Thymus (tissue), 11 donors: ENCODE data around the gene ZNF175. TPM values are rescaled to one million over a fixed set of nuclear protein-coding genes. Genes with fewer than 3 reads are reported as not detected.

Experiments used
- DNase-seq, 9 donors: peaks; one replicate each; pipeline ENCODE4 v3.0.0-alpha.2; 2013; ENCODE audit warnings: low spot score in 9 of 9, low read depth in 6 of 9, missing footprints in 1 of 9
- H3K27ac ChIP-seq, 2 donors: one replicate each; pipeline ENCODE4 v1.5.1; 2013; ENCODE audit warnings: control low read depth in 1 of 2, low read depth in 1 of 2, low read length in 1 of 2, mild to moderate bottlenecking in 1 of 2, moderate library complexity in 1 of 2
- H3K27me3 ChIP-seq, 2 donors: one replicate each; pipeline ENCODE4 v1.5.1; 2013; ENCODE audit warnings: low read length in 1 of 2; ENCODE audit not compliant: control insufficient read depth in 2 of 2, insufficient read depth in 1 of 2
- H3K36me3 ChIP-seq, 2 donors: one replicate each; pipeline ENCODE4 v1.5.1; 2013; ENCODE audit warnings: low read length in 1 of 2, mild to moderate bottlenecking in 1 of 2, moderate library complexity in 1 of 2; ENCODE audit not compliant: control insufficient read depth in 2 of 2, insufficient read depth in 2 of 2
- H3K4me1 ChIP-seq, 2 donors: one replicate each; pipeline ENCODE4 v1.5.1; 2013; ENCODE audit warnings: low read length in 2 of 2; ENCODE audit not compliant: control insufficient read depth in 2 of 2, insufficient read depth in 2 of 2
- H3K4me3 ChIP-seq, 2 donors: one replicate each; pipeline ENCODE4 v1.5.1; 2013; ENCODE audit warnings: low read length in 2 of 2, control low read depth in 1 of 2, mild to moderate bottlenecking in 1 of 2
- H3K9me3 ChIP-seq, 2 donors: one replicate each; pipeline ENCODE4 v1.5.1; 2013; ENCODE audit warnings: low read length in 1 of 2, mild to moderate bottlenecking in 1 of 2; ENCODE audit not compliant: control insufficient read depth in 2 of 2, insufficient read depth in 1 of 2
- WGBS: extraction: QIAGEN DNeasy Blood & Tissue Kit; methylation state at CpG from one replicate; pipeline ENCODE4 v1.1.7; 2013; 5-methylcytosine and 5-hydroxymethylcytosine counted together
- polyA plus RNA-seq: library from polyadenylated mRNA; stranded (reverse); fragments of 200-250 nt; gene quantifications from one replicate; pipeline ENCODE4 v1.2.3, GENCODE V29; 2013
- total RNA-seq: library from RNA; stranded (reverse); fragments of 120-200 nt; gene quantifications from one replicate; pipeline ENCODE4 v1.2.4, GENCODE V29; 2013
- donor health status: healthy.

ZNF175 gene
- total and polyA plus RNA-seq, 2 donors = 3.9 to 4.8 TPM

DNA sequence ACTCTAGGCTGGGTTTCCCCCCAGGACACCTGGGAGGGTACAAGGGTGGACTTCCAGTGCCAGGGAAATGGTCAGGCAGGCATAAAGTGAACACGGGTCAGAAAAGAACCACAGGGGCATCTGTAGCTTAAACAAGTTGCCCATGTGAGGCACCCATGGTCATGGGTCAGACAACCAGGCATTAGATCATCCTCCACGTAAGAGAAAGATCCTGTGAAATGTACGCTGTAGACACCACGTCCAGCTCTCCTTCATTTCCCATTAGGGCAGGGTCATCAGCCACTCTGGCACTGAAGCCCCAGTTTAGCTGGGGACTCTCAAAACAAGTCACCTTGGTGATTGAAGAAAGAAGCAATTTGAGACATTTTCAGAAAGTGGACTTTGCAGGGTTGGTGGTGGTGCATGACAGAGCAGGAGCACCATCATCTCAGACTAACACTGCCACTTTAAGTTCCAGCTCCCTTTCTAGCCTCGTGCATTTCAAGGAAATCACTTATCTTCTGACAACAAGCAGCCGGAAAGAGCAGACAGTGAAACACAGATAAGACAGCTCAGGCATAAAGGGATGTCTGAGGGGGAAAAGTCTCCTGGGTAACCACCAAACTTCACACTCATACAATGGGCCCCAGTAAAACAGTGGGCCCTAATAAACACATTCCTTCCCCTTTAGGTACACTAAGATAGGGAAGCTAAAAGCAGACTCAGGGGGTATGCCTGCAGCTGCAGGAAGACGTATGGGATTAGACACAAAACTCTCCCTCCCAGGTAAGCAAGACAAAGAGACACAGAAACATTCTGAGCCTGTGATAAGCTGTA lies 23.5 kb upstream of the ZNF175 start:
- Histone ChIP-seq H3K27ac (no peak overlapping the region), H3K4me1 (peaks cover 0 to 8% of the 10 kb centered on the region in 2 donors), H3K27me3 (peaks cover 2 to 5% of the 10 kb centered on the region in 2 donors), H3K9me3 (no peaks in the 10 kb centered on the region), H3K36me3 (no peaks in the 10 kb centered on the region), H3K4me3 (no peak overlapping the region)
- no peak for DNase-seq
- WGBS = 36% methylated on average over 7 of the region's 7 CpGs

DNA sequence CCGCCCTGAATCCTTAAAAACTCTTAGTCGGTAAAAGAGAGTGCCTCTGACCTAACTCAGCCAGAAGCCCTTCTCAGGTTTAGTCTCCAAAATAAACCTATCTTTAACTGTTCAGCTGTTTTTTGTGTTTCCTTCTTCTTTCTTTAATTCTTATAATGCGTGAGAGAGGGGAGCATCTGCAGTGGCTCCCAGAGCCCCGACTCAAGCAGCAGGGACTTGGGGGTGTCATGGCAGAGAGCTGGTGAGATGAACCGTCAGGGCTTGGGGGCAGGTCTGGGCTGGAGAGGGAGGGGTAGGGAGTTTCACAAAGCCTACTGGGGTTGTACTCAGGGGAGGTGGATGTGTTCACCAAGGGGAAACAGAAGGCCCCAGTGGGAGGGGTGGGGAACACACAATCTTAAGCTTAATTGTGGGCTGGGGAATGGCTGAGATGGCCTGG lies 22.9 kb upstream of the ZNF175 start:
- Histone ChIP-seq H3K27me3 (peaks cover 5 to 6% of the 10 kb centered on the region in 2 donors), H3K9me3 (no peaks in the 10 kb centered on the region), H3K4me3 (no peak overlapping the region), H3K4me1 (peaks cover 0 to 8% of the 10 kb centered on the region in 2 donors), H3K36me3 (no peaks in the 10 kb centered on the region), H3K27ac (no peak overlapping the region)
- 47% methylated on average over 5 of the region's 5 CpGs for WGBS
- no peak for DNase-seq

DNA sequence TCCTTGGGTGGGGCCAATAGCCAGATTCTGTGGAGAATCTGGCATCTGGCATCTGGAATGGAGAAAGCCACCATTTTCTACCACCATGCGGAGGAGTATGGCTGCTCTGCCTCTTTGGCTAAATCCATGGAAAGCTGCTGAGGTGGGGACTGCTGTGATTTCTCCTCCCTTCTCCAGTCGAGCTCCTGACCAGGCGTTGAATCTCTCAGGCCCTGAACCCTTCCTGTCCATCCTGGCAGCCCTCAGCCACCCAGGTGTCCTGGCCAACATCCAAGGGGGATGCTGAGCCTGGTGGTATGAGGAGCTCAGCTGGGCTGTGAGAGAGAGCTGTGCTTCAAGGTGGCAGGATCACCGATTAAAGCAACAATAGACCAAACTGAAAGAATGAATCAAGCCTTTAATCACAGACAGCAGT lies 22.2 kb upstream of the ZNF175 start:
- Histone ChIP-seq H3K27ac (no peak overlapping the region), H3K4me3 (no peak overlapping the region), H3K4me1 (peaks cover 0 to 8% of the 10 kb centered on the region in 2 donors), H3K27me3 (peaks cover 5 to 8% of the 10 kb centered on the region in 2 donors), H3K9me3 (no peaks in the 10 kb centered on the region), H3K36me3 (no peaks in the 10 kb centered on the region)
- WGBS = 92% methylated on average over 4 of the region's 4 CpGs
- DNase-seq = no peak

GRCh38 chr19:51549533-51550324 lies 21.4 kb upstream of the ZNF175 start:
- no peak for DNase-seq
- H3K4me1 ChIP-seq = peaks cover 0 to 8% of the 10 kb centered on the region in 2 donors
- no peaks in the 10 kb centered on the region for H3K36me3 ChIP-seq
- H3K9me3 ChIP-seq = no peaks in the 10 kb centered on the region
- peaks cover 5 to 8% of the 10 kb centered on the region in 2 donors for H3K27me3 ChIP-seq
- no peak overlapping the region for H3K4me3 ChIP-seq
- 81% methylated on average over 8 of the region's 8 CpGs for WGBS
- no peak overlapping the region for H3K27ac ChIP-seq

DNA sequence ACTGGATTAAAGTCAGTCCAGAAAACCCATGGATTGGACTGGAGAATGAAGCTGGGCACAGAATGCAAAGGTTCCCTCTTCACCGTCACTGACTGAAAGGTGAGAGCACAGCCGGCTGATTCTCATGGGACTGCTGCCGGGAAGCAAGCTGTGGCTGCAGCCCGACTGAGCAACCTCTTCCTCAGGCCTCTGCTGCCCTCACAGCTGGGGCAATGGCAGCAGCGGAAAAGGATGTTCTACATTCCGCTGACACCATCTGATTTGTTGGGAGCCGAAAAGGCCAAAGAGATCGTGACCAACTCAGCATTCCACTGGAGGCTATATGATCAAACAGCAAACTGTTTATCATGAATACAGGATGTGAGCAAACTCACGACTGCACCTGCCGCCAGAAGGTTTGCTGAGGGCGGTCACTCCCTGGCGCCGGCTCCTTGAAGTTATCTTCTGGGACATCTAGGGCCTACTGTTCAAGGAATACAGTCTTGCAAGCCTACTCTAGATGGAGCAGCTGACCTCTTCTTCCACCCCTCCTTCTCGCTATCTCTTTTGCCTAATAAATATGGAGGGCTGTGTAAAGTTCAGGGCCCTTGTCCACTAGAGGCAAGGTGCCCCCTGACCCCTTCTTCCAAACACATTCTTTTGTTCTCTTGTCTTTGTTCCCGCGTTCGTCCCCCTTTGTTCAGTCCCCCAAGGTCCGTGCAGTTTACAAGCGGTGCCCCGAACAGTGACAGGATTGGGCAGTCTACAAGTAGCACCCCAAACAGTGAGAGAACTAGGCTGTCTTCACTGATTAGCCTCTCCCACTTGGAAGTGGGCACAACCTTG lies 20.0 kb upstream of the ZNF175 start:
- peaks cover 5 to 8% of the 10 kb centered on the region in 2 donors for H3K27me3 ChIP-seq
- H3K36me3 ChIP-seq = no peaks in the 10 kb centered on the region
- WGBS = 84% methylated on average over 20 of the region's 20 CpGs
- peaks cover 0 to 8% of the 10 kb centered on the region in 2 donors for H3K4me1 ChIP-seq
- H3K9me3 ChIP-seq = no peaks in the 10 kb centered on the region
- no peak overlapping the region for H3K4me3 ChIP-seq
- no peak overlapping the region for H3K27ac ChIP-seq
- no peak for DNase-seq

DNA sequence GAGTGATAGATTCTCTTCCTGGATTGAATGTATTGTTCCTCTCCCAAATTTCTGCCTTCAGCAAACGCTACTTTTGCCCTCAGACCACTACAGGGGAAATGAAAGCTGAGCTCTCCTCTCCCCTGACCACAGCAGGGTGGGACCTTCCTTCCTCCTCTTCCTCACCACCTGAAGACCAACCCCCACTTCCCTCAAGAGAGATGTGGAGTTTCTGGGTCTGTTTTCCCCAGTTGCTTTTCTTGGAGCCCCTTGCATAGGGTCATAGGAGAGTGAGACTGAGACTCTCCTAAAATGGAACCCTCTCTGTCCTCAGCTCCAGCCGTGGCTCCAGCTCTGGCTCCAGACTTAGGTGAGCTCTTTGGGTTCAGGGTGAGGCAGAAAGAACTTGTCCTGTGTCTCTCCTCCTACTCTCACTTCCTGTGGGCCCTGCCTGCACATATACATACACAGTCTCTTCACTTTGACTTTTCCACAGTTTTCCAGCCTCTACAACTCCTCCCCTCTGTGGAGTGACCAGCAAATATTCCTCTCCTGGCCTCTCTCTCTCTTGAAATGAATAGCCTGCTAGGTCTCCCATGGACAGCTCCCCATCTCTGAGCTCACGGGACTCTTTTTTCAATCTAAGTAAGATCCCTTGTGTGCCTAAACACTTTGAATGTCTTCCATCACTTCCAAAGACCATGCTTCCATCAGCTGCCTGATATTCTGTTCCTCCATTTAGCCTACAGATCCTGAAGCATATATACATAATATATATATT lies 19.2 kb upstream of the ZNF175 start:
- Histone ChIP-seq H3K36me3 (no peaks in the 10 kb centered on the region), H3K27ac (no peak overlapping the region), H3K4me3 (no peak overlapping the region), H3K27me3 (peaks cover 3 to 8% of the 10 kb centered on the region in 2 donors), H3K9me3 (no peaks in the 10 kb centered on the region), H3K4me1 (peaks cover 0 to 8% of the 10 kb centered on the region in 2 donors)
- DNase-seq = no peak
- 38% methylated on average over 3 of the region's 3 CpGs for WGBS

GRCh38 chr19:51552608-51552995 lies 18.5 kb upstream of the ZNF175 start:
- Histone ChIP-seq H3K9me3 (no peaks in the 10 kb centered on the region), H3K4me1 (peaks cover 0 to 2% of the 10 kb centered on the region in 2 donors), H3K4me3 (no peak overlapping the region), H3K27me3 (peaks cover 0 to 5% of the 10 kb centered on the region in 2 donors), H3K27ac (no peak overlapping the region), H3K36me3 (no peaks in the 10 kb centered on the region)
- no peak for DNase-seq
- WGBS = 20% methylated on average over 1 of the region's 1 CpG

GRCh38 chr19:51552996-51553725 lies 17.9 kb upstream of the ZNF175 start:
- WGBS = 13% methylated on average over 20 of the region's 20 CpGs
- H3K4me1 ChIP-seq = no peaks in the 10 kb centered on the region
- DNase-seq = peak in 5 of 9 donors; percentile 18 to 54 (median 28)

More at GRCh38 chr19:51552996-51553725, 17.9 kb upstream of the ZNF175 start:
- H3K27ac ChIP-seq = no peak overlapping the region
- H3K9me3 ChIP-seq = no peaks in the 10 kb centered on the region
- H3K36me3 ChIP-seq = no peaks in the 10 kb centered on the region
- peaks cover 0 to 5% of the 10 kb centered on the region in 2 donors for H3K27me3 ChIP-seq
- no peak overlapping the region for H3K4me3 ChIP-seq
